ENCODE results near the gene NPR1.

NPR1 gene

DNA sequence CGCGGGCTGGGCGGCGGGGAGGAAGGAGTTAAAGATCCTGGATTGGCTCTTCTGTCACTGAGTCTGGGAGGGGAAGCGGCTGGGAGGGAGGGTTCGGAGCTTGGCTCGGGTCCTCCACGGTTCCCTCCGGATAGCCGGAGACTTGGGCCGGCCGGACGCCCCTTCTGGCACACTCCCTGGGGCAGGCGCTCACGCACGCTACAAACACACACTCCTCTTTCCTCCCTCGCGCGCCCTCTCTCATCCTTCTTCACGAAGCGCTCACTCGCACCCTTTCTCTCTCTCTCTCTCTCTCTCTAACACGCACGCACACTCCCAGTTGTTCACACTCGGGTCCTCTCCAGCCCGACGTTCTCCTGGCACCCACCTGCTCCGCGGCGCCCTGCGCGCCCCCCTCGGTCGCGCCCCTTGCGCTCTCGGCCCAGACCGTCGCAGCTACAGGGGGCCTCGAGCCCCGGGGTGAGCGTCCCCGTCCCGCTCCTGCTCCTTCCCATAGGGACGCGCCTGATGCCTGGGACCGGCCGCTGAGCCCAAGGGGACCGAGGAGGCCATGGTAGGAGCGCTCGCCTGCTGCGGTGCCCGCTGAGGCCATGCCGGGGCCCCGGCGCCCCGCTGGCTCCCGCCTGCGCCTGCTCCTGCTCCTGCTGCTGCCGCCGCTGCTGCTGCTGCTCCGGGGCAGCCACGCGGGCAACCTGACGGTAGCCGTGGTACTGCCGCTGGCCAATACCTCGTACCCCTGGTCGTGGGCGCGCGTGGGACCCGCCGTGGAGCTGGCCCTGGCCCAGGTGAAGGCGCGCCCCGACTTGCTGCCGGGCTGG lies at the start of gene NPR1:
TSS of gene NPR1 (plus strand) at position 170 of the 818 bp plus-strand sequence. CDS start at position 591, 421 bp downstream.
- no peak within 1 kb of the TSS for H3K4me3 ChIP-seq (ENCODE audit: low read depth, low read length)
- DNase-seq (ENCODE audit: low read depth) = peak; percentile 57
- TF ChIP-seq POLR2A (IDR thresholded peaks at IDR 0.05; ENCODE audit: extremely low read depth, insufficient read length) (no peak), MYC (IDR thresholded peaks at IDR 0.05; ENCODE audit: low read depth, low read length) (no peak)
- TF ChIP-seq, protein P1, sequence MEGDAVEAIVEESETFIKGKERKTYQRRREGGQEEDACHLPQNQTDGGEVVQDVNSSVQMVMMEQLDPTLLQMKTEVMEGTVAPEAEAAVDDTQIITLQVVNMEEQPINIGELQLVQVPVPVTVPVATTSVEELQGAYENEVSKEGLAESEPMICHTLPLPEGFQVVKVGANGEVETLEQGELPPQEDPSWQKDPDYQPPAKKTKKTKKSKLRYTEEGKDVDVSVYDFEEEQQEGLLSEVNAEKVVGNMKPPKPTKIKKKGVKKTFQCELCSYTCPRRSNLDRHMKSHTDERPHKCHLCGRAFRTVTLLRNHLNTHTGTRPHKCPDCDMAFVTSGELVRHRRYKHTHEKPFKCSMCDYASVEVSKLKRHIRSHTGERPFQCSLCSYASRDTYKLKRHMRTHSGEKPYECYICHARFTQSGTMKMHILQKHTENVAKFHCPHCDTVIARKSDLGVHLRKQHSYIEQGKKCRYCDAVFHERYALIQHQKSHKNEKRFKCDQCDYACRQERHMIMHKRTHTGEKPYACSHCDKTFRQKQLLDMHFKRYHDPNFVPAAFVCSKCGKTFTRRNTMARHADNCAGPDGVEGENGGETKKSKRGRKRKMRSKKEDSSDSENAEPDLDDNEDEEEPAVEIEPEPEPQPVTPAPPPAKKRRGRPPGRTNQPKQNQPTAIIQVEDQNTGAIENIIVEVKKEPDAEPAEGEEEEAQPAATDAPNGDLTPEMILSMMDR (IDR thresholded peaks at IDR 0.05; ENCODE audit: low read depth, low read length) = no peak
- TF ChIP-seq, protein P2, sequence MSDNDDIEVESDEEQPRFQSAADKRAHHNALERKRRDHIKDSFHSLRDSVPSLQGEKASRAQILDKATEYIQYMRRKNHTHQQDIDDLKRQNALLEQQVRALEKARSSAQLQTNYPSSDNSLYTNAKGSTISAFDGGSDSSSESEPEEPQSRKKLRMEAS (IDR thresholded peaks at IDR 0.05; ENCODE audit: low read depth, low read length) = no peak

DNA sequence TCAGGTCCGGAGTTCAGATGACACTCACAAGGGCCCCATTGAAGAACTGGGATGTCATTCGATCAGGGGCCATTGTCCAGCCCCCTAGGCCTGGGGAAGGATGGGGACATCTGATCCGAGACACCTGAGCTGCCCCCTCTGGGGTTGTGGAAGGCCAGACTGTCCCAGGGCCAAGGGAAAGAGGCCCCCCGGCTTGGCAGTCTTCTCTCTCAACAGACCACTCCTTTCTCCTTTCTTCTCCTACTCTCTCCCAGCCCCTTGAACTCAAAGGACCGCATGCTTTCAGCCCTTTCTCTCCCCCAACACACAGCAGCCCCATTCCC lies 49.2 kb upstream of the NPR1 start:
- no peak for DNase-seq (ENCODE audit: low read depth)
- TF ChIP-seq, protein P2 (IDR thresholded peaks at IDR 0.05; ENCODE audit: low read depth, low read length) = no peak
- TF ChIP-seq, protein P1 (IDR thresholded peaks at IDR 0.05; ENCODE audit: low read depth, low read length) = no peak
- no peak for TF ChIP-seq POLR2A (IDR thresholded peaks at IDR 0.05; ENCODE audit: extremely low read depth, insufficient read length)
- no peak for TF ChIP-seq MYC (IDR thresholded peaks at IDR 0.05; ENCODE audit: low read depth, low read length)

DNA sequence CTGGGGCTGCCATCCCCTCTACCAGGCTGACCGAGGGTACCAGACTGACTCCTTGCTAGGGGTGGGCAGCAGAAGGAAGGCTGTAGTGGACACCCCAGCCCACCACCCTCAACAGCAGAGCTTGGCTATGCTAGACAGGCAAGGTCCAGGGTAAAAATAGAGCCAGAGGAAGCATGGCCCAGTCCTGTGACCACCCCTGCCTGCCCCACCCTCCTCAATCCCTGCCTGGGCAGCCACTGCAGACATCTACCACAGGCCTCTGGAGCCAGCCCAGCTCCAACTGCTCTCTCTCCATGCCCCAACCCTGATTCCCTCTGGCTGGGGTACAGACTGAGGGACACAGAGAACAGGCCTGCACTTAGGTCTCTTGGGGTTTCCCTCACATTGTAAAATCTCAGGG lies 48.5 kb upstream of the NPR1 start:
- DNase-seq (ENCODE audit: low read depth) = no peak
- H3K4me3 ChIP-seq (ENCODE audit: low read depth, low read length) = no peak overlapping the region
- TF ChIP-seq MYC (IDR thresholded peaks at IDR 0.05; ENCODE audit: low read depth, low read length) = no peak
- TF ChIP-seq POLR2A (IDR thresholded peaks at IDR 0.05; ENCODE audit: extremely low read depth, insufficient read length) = no peak
- TF ChIP-seq, protein P2 (IDR thresholded peaks at IDR 0.05; ENCODE audit: low read depth, low read length) = no peak
- TF ChIP-seq, protein P1 (IDR thresholded peaks at IDR 0.05; ENCODE audit: low read depth, low read length) = no peak

More for the DNA sequence above, 49.2 kb upstream of the NPR1 start:
- H3K4me3 ChIP-seq (ENCODE audit: low read depth, low read length) = no peak overlapping the region

DNA sequence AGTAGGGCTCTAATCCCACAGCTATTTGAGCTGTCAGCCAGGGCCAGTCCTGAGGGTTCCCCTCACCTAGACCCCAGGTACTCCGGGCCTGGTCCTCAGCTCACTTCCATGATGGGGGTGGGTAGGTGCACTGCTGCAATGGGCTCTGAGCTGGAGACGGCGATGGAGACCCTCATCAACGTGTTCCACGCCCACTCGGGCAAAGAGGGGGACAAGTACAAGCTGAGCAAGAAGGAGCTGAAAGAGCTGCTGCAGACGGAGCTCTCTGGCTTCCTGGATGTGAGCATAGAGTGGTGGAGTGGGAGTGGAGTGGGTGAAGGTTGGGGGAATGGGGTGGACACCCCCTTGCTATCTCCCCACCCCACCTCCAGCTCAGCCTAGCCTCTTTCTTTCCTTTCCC lies 48.1 kb upstream of the NPR1 start:
- H3K4me3 ChIP-seq (ENCODE audit: low read depth, low read length) = no peak overlapping the region
- TF ChIP-seq, protein P2 (IDR thresholded peaks at IDR 0.05; ENCODE audit: low read depth, low read length) = no peak
- TF ChIP-seq, protein P1 (IDR thresholded peaks at IDR 0.05; ENCODE audit: low read depth, low read length) = no peak
- no peak for TF ChIP-seq MYC (IDR thresholded peaks at IDR 0.05; ENCODE audit: low read depth, low read length)
- no peak for TF ChIP-seq POLR2A (IDR thresholded peaks at IDR 0.05; ENCODE audit: extremely low read depth, insufficient read length)
- no peak for DNase-seq (ENCODE audit: low read depth)

DNA sequence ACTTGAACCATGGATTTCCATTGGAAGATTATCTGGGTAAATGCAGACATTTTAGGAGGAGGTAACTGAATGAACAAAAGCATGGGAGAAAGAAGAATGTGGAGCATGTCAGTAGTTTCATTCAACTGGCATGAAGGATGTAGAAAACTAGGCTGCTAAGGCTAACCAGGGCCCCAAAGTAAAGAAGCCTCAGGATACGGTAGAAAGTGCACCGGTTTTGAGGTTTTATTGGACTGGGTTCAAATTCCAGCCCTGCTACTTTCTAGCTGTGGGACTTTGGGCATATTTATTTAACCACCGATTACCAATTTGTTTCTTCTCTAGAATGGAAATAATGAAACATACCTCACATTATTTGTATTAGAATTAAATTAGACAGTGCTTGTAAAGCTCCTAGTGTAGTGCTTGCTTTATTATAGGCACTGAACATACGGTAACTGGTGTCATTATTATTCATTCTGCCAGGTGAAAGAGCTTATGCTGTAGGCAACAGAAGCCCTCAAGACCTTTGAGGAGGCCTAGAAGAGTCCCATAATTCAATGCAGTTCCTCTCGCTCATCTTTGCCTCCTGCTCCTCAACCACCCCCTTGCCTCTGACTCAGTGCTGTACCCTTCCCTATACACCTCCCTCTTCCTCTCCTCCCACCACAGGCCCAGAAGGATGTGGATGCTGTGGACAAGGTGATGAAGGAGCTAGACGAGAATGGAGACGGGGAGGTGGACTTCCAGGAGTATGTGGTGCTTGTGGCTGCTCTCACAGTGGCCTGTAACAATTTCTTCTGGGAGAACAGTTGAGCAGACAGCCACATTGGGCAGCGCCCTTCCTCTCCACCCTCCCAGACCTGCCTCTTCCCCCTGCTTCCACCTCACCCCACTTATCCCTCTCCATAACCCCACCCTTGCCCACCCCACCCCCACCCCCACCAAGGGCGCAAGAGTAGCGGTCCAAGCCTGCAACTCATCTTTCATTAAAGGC lies 47.2 kb upstream of the NPR1 start:
- no peak for DNase-seq (ENCODE audit: low read depth)
- TF ChIP-seq POLR2A (IDR thresholded peaks at IDR 0.05; ENCODE audit: extremely low read depth, insufficient read length) = no peak
- no peak for TF ChIP-seq MYC (IDR thresholded peaks at IDR 0.05; ENCODE audit: low read depth, low read length)
- TF ChIP-seq, protein P1 (IDR thresholded peaks at IDR 0.05; ENCODE audit: low read depth, low read length) = no peak
- TF ChIP-seq, protein P2 (IDR thresholded peaks at IDR 0.05; ENCODE audit: low read depth, low read length) = no peak

More for the DNA sequence above, 47.2 kb upstream of the NPR1 start:
- no peak overlapping the region for H3K4me3 ChIP-seq (ENCODE audit: low read depth, low read length)

Measured in NB4 (cell line).